ENCODE results near the gene RAB5B. TPM values are rescaled to one million over a fixed set of nuclear protein-coding genes. Genes with fewer than 3 reads are reported as not detected.

Gene RAB5B
- total and polyA plus RNA-seq, 12 donors = 35.3 to 137 (median 115) TPM

- peak overlapping the region; percentile 57 to 96 (median 80) for H3K4me3 ChIP-seq
- 39 to 41% methylated on average over 9 of the region's 9 CpGs for WGBS, 2 donors
- intact Hi-C loops (cut with DNase I) = loop anchor here in 5 of 10 donors (5.0 to 10.0 kb wide), 8 partner anchors 46 to 308 kb away; partner anchors contain the start of genes PA2G4 (in 2 of the 5), SUOX (in 2 of the 5), DGKA (in 1 of the 5) and GDF11 (in 1 of the 5)
- peak overlapping the region in 9 of 10 donors; percentile 92 to 99 (median 97) for H3K27ac ChIP-seq
- no peaks in the 10 kb centered on the region for H3K27me3 ChIP-seq
- no peak for TF ChIP-seq CTCF (IDR thresholded peaks at IDR 0.05)
- peaks cover 0 to 23% (median 18%) of the 10 kb centered on the region in 9 donors for H3K4me1 ChIP-seq
- DNase-seq (no peak), ATAC-seq (no peak)
- no peaks in the 10 kb centered on the region for H3K9me3 ChIP-seq
- H3K36me3 ChIP-seq = peaks cover 0 to 49% (median 24%) of the 10 kb centered on the region in 9 donors
Observed at GRCh38 chr12:56042843-56043242, 69.0 kb downstream of the RAB5B start.

Other genes with a start within 250 kb of the RAB5B start
- gene CD63, start 245.1 kb upstream of the RAB5B start, total RNA-seq = 1,000 to 10,000 TPM in 2 of 10 donors, 100 to 1,000 TPM in 8; 565 to 1,547 (median 768) TPM
- gene CD63, start 245.1 kb upstream of the RAB5B start, polyA plus RNA-seq = 1,000 to 10,000 TPM; 1,333 to 2,861 TPM
- 10 to 100 TPM in 8 of 10 donors, 1 to 10 TPM in 2; 6.2 to 17.6 (median 12.4) TPM for gene GDF11, start 231.0 kb upstream of the RAB5B start, total RNA-seq
- 1 to 10 TPM; 3.2 to 8.3 TPM for gene GDF11, start 231.0 kb upstream of the RAB5B start, polyA plus RNA-seq
- 10 to 100 TPM; 47.5 to 58.0 (median 53.2) TPM for gene SARNP, start 156.4 kb upstream of the RAB5B start, total RNA-seq
- 100 to 1,000 TPM in 1 of 2 donors, 10 to 100 TPM in 1; 90.3 to 136 TPM for gene SARNP, start 156.4 kb upstream of the RAB5B start, polyA plus RNA-seq
- 10 to 100 TPM; 10.3 to 36.9 (median 17.4) TPM for gene ORMDL2, start 156.0 kb upstream of the RAB5B start, total RNA-seq
- gene ORMDL2, start 156.0 kb upstream of the RAB5B start, polyA plus RNA-seq = 10 to 100 TPM; 33.7 to 82.9 TPM
- 10 to 100 TPM; 12.5 to 20.8 (median 17.0) TPM for gene DNAJC14, start 144.5 kb upstream of the RAB5B start, total RNA-seq
- gene DNAJC14, start 144.5 kb upstream of the RAB5B start, polyA plus RNA-seq = 10 to 100 TPM in 1 of 2 donors, 1 to 10 TPM in 1; 7.9 to 15.7 TPM
- gene MMP19, start 131.1 kb upstream of the RAB5B start, total RNA-seq = 10 to 100 TPM in 2 of 10 donors, 1 to 10 TPM in 4, under 1 TPM in 4; 0.72 to 11.5 (median 1.8) TPM
- 1 to 10 TPM; 4.3 to 6.0 TPM for gene MMP19, start 131.1 kb upstream of the RAB5B start, polyA plus RNA-seq
- 10 to 100 TPM; 10.9 to 19.6 (median 16.7) TPM for gene PYM1, start 46.2 kb upstream of the RAB5B start, total RNA-seq
- gene PYM1, start 46.2 kb upstream of the RAB5B start, polyA plus RNA-seq = 10 to 100 TPM; 20.4 to 48.6 TPM
- 10 to 100 TPM in 3 of 10 donors, 1 to 10 TPM in 7; 4.6 to 15.5 (median 7.0) TPM for gene DGKA, start 42.9 kb upstream of the RAB5B start, total RNA-seq
- 10 to 100 TPM in 1 of 2 donors, 1 to 10 TPM in 1; 6.4 to 17.3 TPM for gene DGKA, start 42.9 kb upstream of the RAB5B start, polyA plus RNA-seq
- gene PMEL, start 8.0 kb upstream of the RAB5B start, total RNA-seq = 1 to 10 TPM in 2 of 10 donors, under 1 TPM in 8; 0.26 to 1.3 (median 0.58) TPM
- under 1 TPM; 0.49 to 0.66 TPM for gene PMEL, start 8.0 kb upstream of the RAB5B start, polyA plus RNA-seq
- gene CDK2, start 7.2 kb upstream of the RAB5B start, total RNA-seq = 10 to 100 TPM in 4 of 10 donors, 1 to 10 TPM in 6; 5.1 to 15.2 (median 8.4) TPM
- gene CDK2, start 7.2 kb upstream of the RAB5B start, polyA plus RNA-seq = 10 to 100 TPM in 1 of 2 donors, 1 to 10 TPM in 1; 6.9 to 18.4 TPM
- gene SUOX, start 23.2 kb downstream of the RAB5B start, total RNA-seq = 10 to 100 TPM; 28.2 to 44.8 (median 31.4) TPM
- gene SUOX, start 23.2 kb downstream of the RAB5B start, polyA plus RNA-seq = 10 to 100 TPM; 23.2 to 23.9 TPM
- 10 to 100 TPM in 1 of 10 donors, 1 to 10 TPM in 9; 5.2 to 10.1 (median 7.3) TPM for gene IKZF4, start 47.0 kb downstream of the RAB5B start, total RNA-seq
- gene IKZF4, start 47.0 kb downstream of the RAB5B start, polyA plus RNA-seq = 1 to 10 TPM; 1.6 to 3.7 TPM
- gene RPS26, start 67.8 kb downstream of the RAB5B start, total RNA-seq = 10 to 100 TPM in 9 of 10 donors, 1 to 10 TPM in 1; 6.9 to 39.6 (median 19.3) TPM
- 1,000 to 10,000 TPM; 1,156 to 1,370 TPM for gene RPS26, start 67.8 kb downstream of the RAB5B start, polyA plus RNA-seq
- gene ERBB3, start 106.1 kb downstream of the RAB5B start, total RNA-seq = 1 to 10 TPM in 9 of 10 donors, under 1 TPM in 1; 0.80 to 6.1 (median 2.9) TPM
- gene ERBB3, start 106.1 kb downstream of the RAB5B start, polyA plus RNA-seq = 1 to 10 TPM; 2.1 to 7.8 TPM
- 10 to 100 TPM; 64.3 to 91.9 (median 71.5) TPM for gene PA2G4, start 130.5 kb downstream of the RAB5B start, total RNA-seq
- 100 to 1,000 TPM in 1 of 2 donors, 10 to 100 TPM in 1; 79.4 to 148 TPM for gene PA2G4, start 130.5 kb downstream of the RAB5B start, polyA plus RNA-seq
- gene RPL41, start 142.6 kb downstream of the RAB5B start, total RNA-seq = 1,000 to 10,000 TPM; 1,835 to 2,619 (median 2,004) TPM
- 1,000 to 10,000 TPM in 1 of 2 donors, 100 to 1,000 TPM in 1; 475 to 5,263 TPM for gene RPL41, start 142.6 kb downstream of the RAB5B start, polyA plus RNA-seq
- gene ZC3H10, start 144.2 kb downstream of the RAB5B start, total RNA-seq = 1 to 10 TPM; 3.6 to 5.8 (median 4.9) TPM
- 1 to 10 TPM; 2.1 to 3.4 TPM for gene ZC3H10, start 144.2 kb downstream of the RAB5B start, polyA plus RNA-seq
- 10 to 100 TPM; 28.8 to 47.5 (median 31.9) TPM for gene ESYT1, start 154.2 kb downstream of the RAB5B start, total RNA-seq
- 10 to 100 TPM; 20.9 to 57.3 TPM for gene ESYT1, start 154.2 kb downstream of the RAB5B start, polyA plus RNA-seq
- 10 to 100 TPM; 39.8 to 61.9 (median 49.9) TPM for gene MYL6B, start 178.5 kb downstream of the RAB5B start, total RNA-seq
- gene MYL6B, start 178.5 kb downstream of the RAB5B start, polyA plus RNA-seq = 10 to 100 TPM; 31.9 to 64.0 TPM
- gene MYL6, start 184.3 kb downstream of the RAB5B start, total RNA-seq = 1,000 to 10,000 TPM in 1 of 10 donors, 100 to 1,000 TPM in 9; 355 to 1,188 (median 413) TPM
- 1,000 to 10,000 TPM in 1 of 2 donors, 100 to 1,000 TPM in 1; 670 to 2,127 TPM for gene MYL6, start 184.3 kb downstream of the RAB5B start, polyA plus RNA-seq
- gene SMARCC2, start 215.4 kb downstream of the RAB5B start, total RNA-seq = 10 to 100 TPM; 56.2 to 81.9 (median 62.8) TPM
- 10 to 100 TPM; 16.2 to 28.8 TPM for gene SMARCC2, start 215.4 kb downstream of the RAB5B start, polyA plus RNA-seq
- 10 to 100 TPM; 43.6 to 66.3 (median 47.0) TPM for gene RNF41, start 247.8 kb downstream of the RAB5B start, total RNA-seq
- gene RNF41, start 247.8 kb downstream of the RAB5B start, polyA plus RNA-seq = 10 to 100 TPM in 1 of 2 donors, 1 to 10 TPM in 1; 7.0 to 27.0 TPM